ENCODE data around the gene ANO6. TPM values are rescaled to one million over a fixed set of nuclear protein-coding genes. Genes with fewer than 3 reads are reported as not detected.

Gene ANO6
- total and polyA plus RNA-seq, 2 of the 4 experiments (the other 2 are of a cell fraction), result 21.6 to 41.0 TPM

DNA sequence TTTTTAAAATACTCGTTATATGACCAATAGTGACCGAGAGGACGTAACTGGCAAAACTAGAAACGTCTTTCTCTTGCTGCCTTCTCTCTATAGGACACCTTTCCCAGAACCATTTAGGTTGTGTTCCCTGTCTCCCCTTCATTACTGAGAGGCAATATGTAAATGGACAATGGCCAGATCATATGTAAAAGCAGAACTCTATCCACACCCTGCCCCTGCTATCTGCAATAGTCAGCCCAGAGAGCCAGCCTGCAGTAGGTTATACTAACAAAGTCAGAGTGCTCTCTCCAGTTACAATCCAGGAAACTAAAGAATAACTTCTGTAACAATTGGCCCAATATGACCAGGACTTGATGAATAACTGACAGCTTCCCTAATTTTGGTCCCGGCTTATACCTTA lies 216.8 kb downstream of the ANO6 start:
- H3K9ac ChIP-seq (ENCODE audit: low read depth, low read length), result no peak overlapping the region
- no peak overlapping the region for H3K4me3 ChIP-seq (ENCODE audit: insufficient read depth, low read depth, low read length)
- H3K79me1 ChIP-seq (ENCODE audit: low read depth in 1 of 2, low read length in 2 of 2), result no peaks in the 10 kb centered on the region
- 100% methylated on average over 1 of the region's 5 CpGs; no CpG with 5 or more reads in 1 of the 2 experiments for WGBS, 2 experiments (ENCODE audit: extremely low coverage in 2 of 2, insufficient read length in 1 of 2)
- no peak overlapping the region for H3K27ac ChIP-seq (ENCODE audit: insufficient read depth, low read length)
- H3K18ac ChIP-seq (ENCODE audit: low read depth, low read length), result no peak overlapping the region
- no peak overlapping the region for H2BK5ac ChIP-seq (ENCODE audit: low read depth, low read length, poor library complexity, severe bottlenecking)
- intact Hi-C loops (cut with micrococcal nuclease), result no loop called here
- no peak overlapping the region for H3K56ac ChIP-seq (ENCODE audit: extremely low read depth, insufficient read depth, low read length)
- ChIA-PET POLR2A (ENCODE audit: unreplicated experiment) (no interaction called here), CTCF (no interaction called here)
- TF ChIP-seq MAZ (IDR thresholded peaks at IDR 0.05; ENCODE audit: borderline replicate concordance, low read depth, low read length) (no peak), BHLHE40 (IDR thresholded peaks at IDR 0.05; ENCODE audit: low read depth, low read length) (no peak)
- TF ChIP-seq, protein P1, sequence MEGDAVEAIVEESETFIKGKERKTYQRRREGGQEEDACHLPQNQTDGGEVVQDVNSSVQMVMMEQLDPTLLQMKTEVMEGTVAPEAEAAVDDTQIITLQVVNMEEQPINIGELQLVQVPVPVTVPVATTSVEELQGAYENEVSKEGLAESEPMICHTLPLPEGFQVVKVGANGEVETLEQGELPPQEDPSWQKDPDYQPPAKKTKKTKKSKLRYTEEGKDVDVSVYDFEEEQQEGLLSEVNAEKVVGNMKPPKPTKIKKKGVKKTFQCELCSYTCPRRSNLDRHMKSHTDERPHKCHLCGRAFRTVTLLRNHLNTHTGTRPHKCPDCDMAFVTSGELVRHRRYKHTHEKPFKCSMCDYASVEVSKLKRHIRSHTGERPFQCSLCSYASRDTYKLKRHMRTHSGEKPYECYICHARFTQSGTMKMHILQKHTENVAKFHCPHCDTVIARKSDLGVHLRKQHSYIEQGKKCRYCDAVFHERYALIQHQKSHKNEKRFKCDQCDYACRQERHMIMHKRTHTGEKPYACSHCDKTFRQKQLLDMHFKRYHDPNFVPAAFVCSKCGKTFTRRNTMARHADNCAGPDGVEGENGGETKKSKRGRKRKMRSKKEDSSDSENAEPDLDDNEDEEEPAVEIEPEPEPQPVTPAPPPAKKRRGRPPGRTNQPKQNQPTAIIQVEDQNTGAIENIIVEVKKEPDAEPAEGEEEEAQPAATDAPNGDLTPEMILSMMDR (conservative IDR thresholded peaks at IDR 0.05; ENCODE audit: low read depth, low read length), result no peak
- H3K9me1 ChIP-seq (ENCODE audit: insufficient read depth, low read length), result peaks cover 3% of the 10 kb centered on the region; the same call in 1 of the 2 replicates
- H4K91ac ChIP-seq (ENCODE audit: insufficient read depth, low read depth, low read length), result no peak overlapping the region
- H4K20me1 ChIP-seq (ENCODE audit: insufficient read depth, low read length), result no peaks in the 10 kb centered on the region
- H2BK120ac ChIP-seq (ENCODE audit: low read depth, low read length), result no peak overlapping the region
- in situ Hi-C loops (cut with MboI; ENCODE audit: low sequenced_read_pairs), result no loop called here
- BruUV-seq (replicated peaks), result no TSS peak
- no peak overlapping the region for H2AK5ac ChIP-seq (ENCODE audit: low read depth, low read length)
- H4K5ac ChIP-seq (ENCODE audit: low read depth, low read length), result no peak overlapping the region
- H3K4me1 ChIP-seq (ENCODE audit: control insufficient read depth, insufficient read depth, low read length), result no peaks in the 10 kb centered on the region
- H3K4me2 ChIP-seq (ENCODE audit: low read depth, low read length), result no peak overlapping the region
- H2AK9ac ChIP-seq (replicated peaks; ENCODE audit: low read depth, low read length, poor library complexity), result no peak overlapping the region
- no peak overlapping the region for H3K14ac ChIP-seq (replicated peaks; ENCODE audit: low read depth, low read length)
- no peak overlapping the region for H4K8ac ChIP-seq (ENCODE audit: low read depth in 2 of 2, low read length in 2 of 2)
- H3K9me3 ChIP-seq (ENCODE audit: control insufficient read depth, insufficient read depth, low read length), result no peaks in the 10 kb centered on the region
- no peaks in the 10 kb centered on the region for H3K27me3 ChIP-seq (ENCODE audit: control insufficient read depth, insufficient read depth, low read length)
- dilution Hi-C loops (cut with HindIII; ENCODE audit: low sequenced_read_pairs, unreplicated experiment), result no loop called here
- no peak overlapping the region for H2BK15ac ChIP-seq (ENCODE audit: low read depth, low read length)
- no peak overlapping the region for H3K23ac ChIP-seq (ENCODE audit: low read depth, low read length)
- ATAC-seq (ENCODE audit: low read depth) (no peak), DNase-seq (no peak)
- no peak overlapping the region for H2BK20ac ChIP-seq (ENCODE audit: low read depth, low read length)
- no peak overlapping the region for H3K4ac ChIP-seq (ENCODE audit: low read depth, low read length)
- peaks cover 12% of the 10 kb centered on the region for H3K36me3 ChIP-seq (ENCODE audit: control insufficient read depth, insufficient read depth, low read length)
- no peak overlapping the region for H2AFZ ChIP-seq (replicated peaks; ENCODE audit: low read length, poor library complexity)

Data from IMR-90 (cell line).